GM23338 (cell line): Measurements from ENCODE around the gene ABCA7. TPM values are rescaled to one million over a fixed set of nuclear protein-coding genes. Genes with fewer than 3 reads are reported as not detected.

Experiments used
- CREB1 ChIP-seq: fragments of 250-450 bp; sonication (Bioruptor Pico); IDR thresholded peaks from 2 replicates; pipeline ENCODE4 v1.5.0; 2020; ENCODE audit warnings: low read depth, mild to moderate bottlenecking, moderate library complexity
- ETS1 ChIP-seq: IDR thresholded peaks from 2 replicates; pipeline ENCODE4 v1.6.1; 2016; ENCODE audit warnings: antibody characterized with exemption
- EZH2 ChIP-seq: fragments of 200-600 bp; sonication (generic); IDR thresholded peaks from one replicate; pipeline ENCODE4 v1.8.0; 2017; ENCODE audit warnings: antibody characterized with exemption, mild to moderate bottlenecking, low read depth; ENCODE audit not compliant: unreplicated experiment
- EZH2phosphoT487 ChIP-seq: fragments of 200-600 bp; sonication (generic); IDR thresholded peaks from one replicate; pipeline ENCODE4 v1.8.1; 2018; ENCODE audit warnings: antibody characterized with exemption; ENCODE audit not compliant: unreplicated experiment
- JUNB ChIP-seq: IDR thresholded peaks from one replicate; pipeline ENCODE4 v1.6.1; 2016; ENCODE audit warnings: antibody characterized with exemption; ENCODE audit not compliant: unreplicated experiment
- NANOG ChIP-seq: IDR thresholded peaks from 2 replicates; pipeline ENCODE4 v1.6.1; 2016; ENCODE audit warnings: antibody characterized with exemption, borderline replicate concordance
- POLR2AphosphoS5 ChIP-seq: IDR thresholded peaks from 2 replicates; pipeline ENCODE4 v1.6.1; 2016; ENCODE audit warnings: antibody characterized with exemption, low read depth
- STAT1 ChIP-seq: IDR thresholded peaks from one replicate; pipeline ENCODE4 v1.6.1; 2016; ENCODE audit warnings: antibody characterized with exemption; ENCODE audit not compliant: unreplicated experiment
- ZNF114 ChIP-seq: fragments of 250-450 bp; sonication (Bioruptor Pico); IDR thresholded peaks from 2 replicates; pipeline ENCODE4 v1.5.0; 2020; ENCODE audit warnings: mild to moderate bottlenecking, moderate library complexity
- ZNF331 ChIP-seq: fragments of 250-450 bp; sonication (Bioruptor Pico); IDR thresholded peaks from 2 replicates; pipeline ENCODE4 v1.5.0; 2020; ENCODE audit warnings: low read depth, mild to moderate bottlenecking, moderate library complexity
- ZNF462 ChIP-seq: fragments of 250-450 bp; sonication (Bioruptor Pico); IDR thresholded peaks from 2 replicates; pipeline ENCODE4 v1.5.0; 2020; ENCODE audit warnings: mild to moderate bottlenecking, moderate library complexity
- polyA plus RNA-seq: library from polyadenylated mRNA; unstranded; fragments of >200 nt; fragmentation: Nextera tagmentation; extraction: Ambion mirVana; gene quantifications from 2 replicates; pipeline ENCODE4 v1.2.1, GENCODE V29; 2016
- total RNA-seq: library from RNA; depleted of rRNA; stranded (reverse); fragments of >200 nt; shearing (Covaris generic); gene quantifications from 2 replicates; pipeline ENCODE4 v1.2.3, GENCODE V29; 2014

The ABCA7 gene
- total and polyA plus RNA-seq, 2 experiments from 2014 or later, result 22.2 to 27.4 TPM

- TF ChIP-seq ZNF462 (no peak), ZNF114 (CRISPR knock-in tag) (no peak), NANOG (no peak), EZH2phosphoT487 (no peak), EZH2 (no peak), ZNF331 (no peak), POLR2AphosphoS5 (no peak), CREB1 (no peak), JUNB (no peak), ETS1 (no peak), STAT1 (no peak)
Measured at GRCh38 chr19:990746-991145, 49.2 kb upstream of the ABCA7 start (continued).
